Activated CD4-positive, alpha-beta memory T cell treated with anti-CD3 and anti-CD28 coated beads, Interleukin-2, amount 10 ng/mL, durations not matched to agents 7 days and 5 days (primary cell): ENCODE data around the gene XRCC4. TPM values are rescaled to one million over a fixed set of nuclear protein-coding genes. Genes with fewer than 3 reads are reported as not detected.
A peak's percentile ranks its signal among the peaks of the same experiment; 100 is the strongest.
"Not testable (repeated sequence)": the region's sequence is repeated elsewhere in the genome, so short reads cannot be mapped to it uniquely, and the experiment has no call there.

Source experiments
- CTCF ChIA-PET: fragments of 350-600 bp; sonication (Branson Sonifier 250); formaldehyde crosslinking; loops from one replicate; lab custom pipeline; 2021; ENCODE audit warnings: antibody characterized with exemption, inconsistent platforms; lab: Charles Lee
- POLR2A ChIA-PET: fragments of 350-600 bp; sonication (Branson Sonifier 250); formaldehyde crosslinking; loops from one replicate; lab custom pipeline; 2021; ENCODE audit warnings: antibody characterized with exemption; lab: Charles Lee
- DNase-seq: peaks from one replicate; pipeline ENCODE4 v3.0.0-alpha.2; 2020
- H3K27ac Mint-ChIP-seq: one replicate; pipeline ENCODE4 v1.8.0; 2021; ENCODE audit warnings: mild to moderate bottlenecking, mixed read lengths
- H3K27me3 Mint-ChIP-seq: one replicate; pipeline ENCODE4 v1.8.0; 2021; ENCODE audit warnings: mixed read lengths
- H3K36me3 Mint-ChIP-seq: one replicate; pipeline ENCODE4 v1.8.0; 2021; ENCODE audit warnings: low read depth, mixed read lengths
- H3K4me1 Mint-ChIP-seq: one replicate; pipeline ENCODE4 v1.8.0; 2021; ENCODE audit warnings: mixed read lengths
- H3K4me3 Mint-ChIP-seq: one replicate; pipeline ENCODE4 v1.8.0; 2021; ENCODE audit warnings: mild to moderate bottlenecking, mixed read lengths
- H3K9me3 Mint-ChIP-seq: one replicate; pipeline ENCODE4 v1.8.0; 2021; ENCODE audit warnings: mixed read lengths
- total RNA-seq, 2 experiments: library from RNA; stranded (reverse); gene quantifications; one replicate each; pipeline ENCODE4 v1.2.3, GENCODE V29; 2021

The XRCC4 gene
- total RNA-seq, 2 experiments from 2014 or later: 10.5 to 13.0 TPM

GRCh38 chr5:83340511-83340918 is 263.2 kb downstream of the XRCC4 start:
- ChIA-PET POLR2A (no interaction called here), CTCF (interaction anchor here (0.7 to 0.8 kb wide), 2 partner anchors 89 to 263 kb away, joined by 3 read pairs; partner anchors contain the start of genes TMEM167A and XRCC4)
- Mint-ChIP-seq H3K4me3 (peak overlapping the region; percentile 23), H3K27ac (peak overlapping the region; percentile 81), H3K36me3 (peaks cover 3% of the 10 kb centered on the region), H3K27me3 (no peaks in the 10 kb centered on the region), H3K9me3 (no peaks in the 10 kb centered on the region), H3K4me1 (peaks cover 17% of the 10 kb centered on the region)
- peak; percentile 28 for DNase-seq

GRCh38 chr5:83341815-83342334 is 264.5 kb downstream of the XRCC4 start:
- Mint-ChIP-seq H3K4me3 (no peak overlapping the region), H3K9me3 (no peaks in the 10 kb centered on the region), H3K36me3 (peaks cover 3% of the 10 kb centered on the region), H3K4me1 (peaks cover 17% of the 10 kb centered on the region), H3K27ac (no peak overlapping the region), H3K27me3 (no peaks in the 10 kb centered on the region)
- no peak for DNase-seq
- ChIA-PET POLR2A (no interaction called here), CTCF (no interaction called here)

- no peak for DNase-seq
- Mint-ChIP-seq H3K27me3 (no peaks in the 10 kb centered on the region), H3K4me1 (peaks cover 17% of the 10 kb centered on the region), H3K4me3 (no peak overlapping the region), H3K9me3 (peaks cover 4% of the 10 kb centered on the region), H3K36me3 (peaks cover 8% of the 10 kb centered on the region), H3K27ac (no peak overlapping the region)
- POLR2A ChIA-PET: no interaction called here
- CTCF ChIA-PET: no interaction called here
Observed at GRCh38 chr5:83342465-83342864, 265.1 kb downstream of the XRCC4 start.

GRCh38 chr5:83343299-83343698 is 266.0 kb downstream of the XRCC4 start:
- DNase-seq: no peak
- CTCF ChIA-PET: interaction anchor here (0.6 kb wide), 1 partner anchor 376 kb away, joined by 3 read pairs; no protein-coding TSS in a partner anchor
- POLR2A ChIA-PET: interaction anchor here (0.6 kb wide), 1 partner anchor 1420 kb away, joined by 3 read pairs; no protein-coding TSS in a partner anchor

GRCh38 chr5:83345423-83345822 is 268.1 kb downstream of the XRCC4 start:
- Mint-ChIP-seq H3K4me1 (peaks cover 7% of the 10 kb centered on the region), H3K9me3 (peaks cover 21% of the 10 kb centered on the region), H3K27me3 (no peaks in the 10 kb centered on the region), H3K4me3 (no peak overlapping the region), H3K36me3 (peaks cover 10% of the 10 kb centered on the region), H3K27ac (no peak overlapping the region)
- ChIA-PET POLR2A (no interaction called here), CTCF (interaction anchor here (0.5 kb wide), 1 partner anchor 38 kb away, joined by 3 read pairs; no protein-coding TSS in a partner anchor)
- no peak for DNase-seq

More at GRCh38 chr5:83343299-83343698, 266.0 kb downstream of the XRCC4 start:
- Mint-ChIP-seq H3K36me3 (peaks cover 7% of the 10 kb centered on the region), H3K4me1 (peaks cover 17% of the 10 kb centered on the region), H3K9me3 (peaks cover 12% of the 10 kb centered on the region), H3K4me3 (no peak overlapping the region), H3K27ac (no peak overlapping the region), H3K27me3 (no peaks in the 10 kb centered on the region)

- no peak for DNase-seq
- Mint-ChIP-seq H3K4me1 (no peaks in the 10 kb centered on the region), H3K4me3 (no peak overlapping the region), H3K27me3 (no peaks in the 10 kb centered on the region), H3K36me3 (peaks cover 10% of the 10 kb centered on the region), H3K9me3 (peaks cover 24% of the 10 kb centered on the region), H3K27ac (no peak overlapping the region)
- POLR2A ChIA-PET: no interaction called here
- CTCF ChIA-PET: no interaction called here
Observed at GRCh38 chr5:83348281-83348780, 271.0 kb downstream of the XRCC4 start.

GRCh38 chr5:83353231-83353630 is 275.9 kb downstream of the XRCC4 start:
- H3K9me3 Mint-ChIP-seq: peaks cover 12% of the 10 kb centered on the region
- ChIA-PET CTCF (no interaction called here), POLR2A (no interaction called here)
- H3K36me3 Mint-ChIP-seq: peaks cover 3% of the 10 kb centered on the region
- H3K4me3 Mint-ChIP-seq: no peak overlapping the region
- H3K4me1 Mint-ChIP-seq: no peaks in the 10 kb centered on the region
- DNase-seq: no peak
- H3K27ac Mint-ChIP-seq: no peak overlapping the region
- no peaks in the 10 kb centered on the region for H3K27me3 Mint-ChIP-seq

GRCh38 chr5:83353774-83354173 is 276.4 kb downstream of the XRCC4 start:
- Mint-ChIP-seq H3K9me3 (peaks cover 10% of the 10 kb centered on the region), H3K4me1 (no peaks in the 10 kb centered on the region), H3K36me3 (peaks cover 3% of the 10 kb centered on the region), H3K27ac (no peak overlapping the region), H3K27me3 (no peaks in the 10 kb centered on the region), H3K4me3 (no peak overlapping the region)
- no peak for DNase-seq
- ChIA-PET POLR2A (no interaction called here), CTCF (no interaction called here)

- Mint-ChIP-seq H3K4me1 (no peaks in the 10 kb centered on the region), H3K9me3 (peaks cover 7% of the 10 kb centered on the region), H3K27ac (no peak overlapping the region), H3K4me3 (no peak overlapping the region), H3K36me3 (no peaks in the 10 kb centered on the region), H3K27me3 (no peaks in the 10 kb centered on the region)
- ChIA-PET POLR2A (no interaction called here), CTCF (no interaction called here)
- DNase-seq: no peak
Observed at GRCh38 chr5:83354958-83355357, 277.6 kb downstream of the XRCC4 start.

GRCh38 chr5:83355482-83356014 is 278.2 kb downstream of the XRCC4 start:
- H3K4me1 Mint-ChIP-seq, H3K36me3 Mint-ChIP-seq, POLR2A ChIA-PET, H3K27me3 Mint-ChIP-seq, CTCF ChIA-PET, H3K9me3 Mint-ChIP-seq, H3K4me3 Mint-ChIP-seq, DNase-seq, H3K27ac Mint-ChIP-seq: not testable (repeated sequence)

GRCh38 chr5:83357621-83358231 is 280.4 kb downstream of the XRCC4 start:
- Mint-ChIP-seq H3K27me3 (no peaks in the 10 kb centered on the region), H3K4me1 (no peaks in the 10 kb centered on the region)
- DNase-seq: no peak

GRCh38 chr5:83360573-83360972 is 283.2 kb downstream of the XRCC4 start:
- Mint-ChIP-seq H3K27me3 (no peaks in the 10 kb centered on the region), H3K36me3 (no peaks in the 10 kb centered on the region), H3K4me3 (no peak overlapping the region), H3K9me3 (peaks cover 3% of the 10 kb centered on the region), H3K27ac (no peak overlapping the region), H3K4me1 (no peaks in the 10 kb centered on the region)
- no peak for DNase-seq
- ChIA-PET CTCF (no interaction called here), POLR2A (no interaction called here)

More at GRCh38 chr5:83357621-83358231, 280.4 kb downstream of the XRCC4 start:
- Mint-ChIP-seq H3K27ac (no peak overlapping the region), H3K36me3 (no peaks in the 10 kb centered on the region), H3K9me3 (peaks cover 3% of the 10 kb centered on the region), H3K4me3 (no peak overlapping the region)
- CTCF ChIA-PET: no interaction called here
- POLR2A ChIA-PET: no interaction called here

GRCh38 chr5:83362526-83362925 is 285.2 kb downstream of the XRCC4 start:
- ChIA-PET CTCF (no interaction called here), POLR2A (no interaction called here)
- H3K4me1 Mint-ChIP-seq: no peaks in the 10 kb centered on the region
- no peak overlapping the region for H3K27ac Mint-ChIP-seq
- H3K9me3 Mint-ChIP-seq: peaks cover 3% of the 10 kb centered on the region
- H3K4me3 Mint-ChIP-seq: no peak overlapping the region
- no peaks in the 10 kb centered on the region for H3K36me3 Mint-ChIP-seq
- no peaks in the 10 kb centered on the region for H3K27me3 Mint-ChIP-seq
- DNase-seq: no peak
